Testis (tissue), 2 donors: ENCODE data around the gene CHRD.

ENCODE experiments used
- POLR2A ChIP-seq: fragments of 450-650 bp; IDR thresholded peaks from one replicate; pipeline ENCODE4 v1.6.1; 2017; ENCODE audit warnings: antibody characterized with exemption, mild to moderate bottlenecking, moderate library complexity
- TF ChIP-seq, protein P1 (sequence below), 3 experiments: fragments of 450-650 bp in 2 of 3; fragments of 200-600 bp in 1 of 3; sonication (generic) in 1 of 3; IDR thresholded peaks; one replicate each; pipeline ENCODE4 v1.5.1; 2016 to 2019; ENCODE audit warnings: antibody characterized with exemption in 3 of 3, mild to moderate bottlenecking in 2 of 3, moderate library complexity in 1 of 3

DNA sequence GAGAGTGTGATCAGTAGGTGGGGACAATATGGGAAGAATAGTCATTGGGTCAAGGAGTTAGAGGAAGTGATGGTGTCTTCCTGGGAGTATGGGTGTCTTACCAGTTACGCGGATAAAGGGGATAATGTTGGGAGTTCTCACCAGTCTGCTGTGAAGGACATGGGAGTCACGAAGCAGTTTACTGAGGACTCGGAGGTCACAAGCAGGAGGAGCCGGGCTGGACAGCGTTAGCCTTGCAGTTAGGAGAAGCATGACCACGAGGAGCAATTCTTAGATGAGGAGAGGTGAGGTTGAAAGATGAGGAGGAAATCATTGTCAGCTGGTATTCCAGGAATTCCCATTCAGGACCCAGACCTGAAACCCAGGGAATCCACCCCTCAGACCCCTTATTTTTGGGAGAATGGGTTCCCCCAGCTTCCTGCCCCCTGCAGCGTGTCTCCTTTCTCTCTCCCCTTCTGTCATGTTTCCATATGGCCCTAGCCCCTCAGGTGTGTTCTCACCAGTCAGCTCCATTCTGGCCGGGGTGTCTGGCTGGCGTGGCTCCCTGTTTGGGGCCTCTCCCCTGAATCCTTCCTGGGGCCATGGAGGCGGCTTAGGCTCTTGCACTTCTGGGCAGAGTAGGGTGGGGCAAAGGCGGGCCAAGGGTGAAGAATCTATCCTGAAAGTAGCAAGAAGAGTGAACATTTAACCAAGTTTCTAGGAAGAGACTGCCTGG lies 4.0 kb upstream of the CHRD start:
- TF ChIP-seq, protein P1, sequence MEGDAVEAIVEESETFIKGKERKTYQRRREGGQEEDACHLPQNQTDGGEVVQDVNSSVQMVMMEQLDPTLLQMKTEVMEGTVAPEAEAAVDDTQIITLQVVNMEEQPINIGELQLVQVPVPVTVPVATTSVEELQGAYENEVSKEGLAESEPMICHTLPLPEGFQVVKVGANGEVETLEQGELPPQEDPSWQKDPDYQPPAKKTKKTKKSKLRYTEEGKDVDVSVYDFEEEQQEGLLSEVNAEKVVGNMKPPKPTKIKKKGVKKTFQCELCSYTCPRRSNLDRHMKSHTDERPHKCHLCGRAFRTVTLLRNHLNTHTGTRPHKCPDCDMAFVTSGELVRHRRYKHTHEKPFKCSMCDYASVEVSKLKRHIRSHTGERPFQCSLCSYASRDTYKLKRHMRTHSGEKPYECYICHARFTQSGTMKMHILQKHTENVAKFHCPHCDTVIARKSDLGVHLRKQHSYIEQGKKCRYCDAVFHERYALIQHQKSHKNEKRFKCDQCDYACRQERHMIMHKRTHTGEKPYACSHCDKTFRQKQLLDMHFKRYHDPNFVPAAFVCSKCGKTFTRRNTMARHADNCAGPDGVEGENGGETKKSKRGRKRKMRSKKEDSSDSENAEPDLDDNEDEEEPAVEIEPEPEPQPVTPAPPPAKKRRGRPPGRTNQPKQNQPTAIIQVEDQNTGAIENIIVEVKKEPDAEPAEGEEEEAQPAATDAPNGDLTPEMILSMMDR (IDR thresholded peaks at IDR 0.05): no peak
- TF ChIP-seq POLR2A: no peak
